Astrocyte of the cerebellum (primary cell): ENCODE data around the gene GTF2H4.
"Not testable (repeated sequence)": the region's sequence is repeated elsewhere in the genome, so short reads cannot be mapped to it uniquely, and the experiment has no call there.

Experiments used
- DNase-seq: peaks from one replicate; pipeline ENCODE4 v3.0.0-alpha.2; 2011; ENCODE audit warnings: low read depth
- H3K4me3 ChIP-seq: 2 replicates; pipeline ENCODE4 v1.5.1; 2011; ENCODE audit warnings: mild to moderate bottlenecking, low read depth, low read length, moderate library complexity
- in situ Hi-C: cut with HindIII; loops from 2 replicates; pipeline ENCODE4 v1.10.0; 2017; ENCODE audit warnings: low sequenced_read_pairs
- TF ChIP-seq, protein P1 (sequence below): IDR thresholded peaks from 2 replicates; pipeline ENCODE4 v1.5.1; 2012; ENCODE audit warnings: low read length, low read depth, moderate library complexity, mild to moderate bottlenecking; ENCODE audit errors: missing control alignments

GTF2H4 gene

DNA sequence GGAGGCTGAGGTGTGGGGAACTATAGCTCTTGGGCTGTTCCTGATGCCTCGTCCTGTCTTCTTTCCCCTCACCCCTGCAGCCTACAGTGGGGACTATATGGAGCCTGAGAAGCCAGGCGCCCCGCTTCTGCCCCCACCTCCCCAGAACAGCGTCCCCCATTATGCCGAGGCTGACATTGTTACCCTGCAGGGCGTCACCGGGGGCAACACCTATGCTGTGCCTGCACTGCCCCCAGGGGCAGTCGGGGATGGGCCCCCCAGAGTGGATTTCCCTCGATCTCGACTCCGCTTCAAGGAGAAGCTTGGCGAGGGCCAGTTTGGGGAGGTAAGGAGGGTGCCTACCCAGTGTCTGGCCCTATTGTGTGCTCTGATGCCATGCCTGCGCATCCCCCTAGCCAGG is 11.5 kb upstream of the GTF2H4 start:
- DNase-seq: no peak
- in situ Hi-C loops: no loop called here
- H3K4me3 ChIP-seq: no peak overlapping the region
- TF ChIP-seq, protein P1, sequence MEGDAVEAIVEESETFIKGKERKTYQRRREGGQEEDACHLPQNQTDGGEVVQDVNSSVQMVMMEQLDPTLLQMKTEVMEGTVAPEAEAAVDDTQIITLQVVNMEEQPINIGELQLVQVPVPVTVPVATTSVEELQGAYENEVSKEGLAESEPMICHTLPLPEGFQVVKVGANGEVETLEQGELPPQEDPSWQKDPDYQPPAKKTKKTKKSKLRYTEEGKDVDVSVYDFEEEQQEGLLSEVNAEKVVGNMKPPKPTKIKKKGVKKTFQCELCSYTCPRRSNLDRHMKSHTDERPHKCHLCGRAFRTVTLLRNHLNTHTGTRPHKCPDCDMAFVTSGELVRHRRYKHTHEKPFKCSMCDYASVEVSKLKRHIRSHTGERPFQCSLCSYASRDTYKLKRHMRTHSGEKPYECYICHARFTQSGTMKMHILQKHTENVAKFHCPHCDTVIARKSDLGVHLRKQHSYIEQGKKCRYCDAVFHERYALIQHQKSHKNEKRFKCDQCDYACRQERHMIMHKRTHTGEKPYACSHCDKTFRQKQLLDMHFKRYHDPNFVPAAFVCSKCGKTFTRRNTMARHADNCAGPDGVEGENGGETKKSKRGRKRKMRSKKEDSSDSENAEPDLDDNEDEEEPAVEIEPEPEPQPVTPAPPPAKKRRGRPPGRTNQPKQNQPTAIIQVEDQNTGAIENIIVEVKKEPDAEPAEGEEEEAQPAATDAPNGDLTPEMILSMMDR: no peak

DNA sequence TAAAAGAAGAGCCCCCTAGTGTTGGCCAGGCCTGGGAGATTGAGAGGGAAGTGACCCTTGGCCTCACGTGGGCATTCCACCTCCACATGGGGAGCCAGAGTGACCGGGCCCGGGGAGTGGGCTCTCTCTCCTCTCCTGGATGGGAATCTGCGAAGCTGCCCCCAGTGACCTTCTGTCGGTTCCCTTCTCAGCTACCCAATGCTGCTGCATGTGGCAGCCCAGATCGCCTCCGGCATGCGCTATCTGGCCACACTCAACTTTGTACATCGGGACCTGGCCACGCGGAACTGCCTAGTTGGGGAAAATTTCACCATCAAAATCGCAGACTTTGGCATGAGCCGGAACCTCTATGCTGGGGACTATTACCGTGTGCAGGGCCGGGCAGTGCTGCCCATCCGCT is 10.1 kb upstream of the GTF2H4 start:
- no peak for DNase-seq
- in situ Hi-C loops: no loop called here
- no peak overlapping the region for H3K4me3 ChIP-seq
- TF ChIP-seq, protein P1: no peak

DNA sequence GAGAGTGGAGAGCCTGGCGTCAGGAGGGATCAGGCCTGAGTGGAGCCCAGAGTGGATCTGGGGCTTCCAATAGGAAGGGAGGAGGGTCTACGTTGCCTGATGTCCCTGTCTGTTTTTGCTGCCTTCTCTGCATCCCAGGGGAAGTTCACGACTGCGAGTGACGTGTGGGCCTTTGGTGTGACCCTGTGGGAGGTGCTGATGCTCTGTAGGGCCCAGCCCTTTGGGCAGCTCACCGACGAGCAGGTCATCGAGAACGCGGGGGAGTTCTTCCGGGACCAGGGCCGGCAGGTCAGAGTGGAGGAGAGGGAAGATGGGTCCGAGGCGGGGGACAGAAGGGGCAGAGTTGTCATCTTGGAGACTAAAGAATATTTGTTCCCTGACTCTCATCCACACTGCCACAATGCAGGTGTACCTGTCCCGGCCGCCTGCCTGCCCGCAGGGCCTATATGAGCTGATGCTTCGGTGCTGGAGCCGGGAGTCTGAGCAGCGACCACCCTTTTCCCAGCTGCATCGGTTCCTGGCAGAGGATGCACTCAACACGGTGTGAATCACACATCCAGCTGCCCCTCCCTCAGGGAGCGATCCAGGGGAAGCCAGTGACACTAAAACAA is 9.2 kb upstream of the GTF2H4 start:
- TF ChIP-seq, protein P1: no peak
- no peak overlapping the region for H3K4me3 ChIP-seq
- no peak for DNase-seq
- in situ Hi-C loops: no loop called here

DNA sequence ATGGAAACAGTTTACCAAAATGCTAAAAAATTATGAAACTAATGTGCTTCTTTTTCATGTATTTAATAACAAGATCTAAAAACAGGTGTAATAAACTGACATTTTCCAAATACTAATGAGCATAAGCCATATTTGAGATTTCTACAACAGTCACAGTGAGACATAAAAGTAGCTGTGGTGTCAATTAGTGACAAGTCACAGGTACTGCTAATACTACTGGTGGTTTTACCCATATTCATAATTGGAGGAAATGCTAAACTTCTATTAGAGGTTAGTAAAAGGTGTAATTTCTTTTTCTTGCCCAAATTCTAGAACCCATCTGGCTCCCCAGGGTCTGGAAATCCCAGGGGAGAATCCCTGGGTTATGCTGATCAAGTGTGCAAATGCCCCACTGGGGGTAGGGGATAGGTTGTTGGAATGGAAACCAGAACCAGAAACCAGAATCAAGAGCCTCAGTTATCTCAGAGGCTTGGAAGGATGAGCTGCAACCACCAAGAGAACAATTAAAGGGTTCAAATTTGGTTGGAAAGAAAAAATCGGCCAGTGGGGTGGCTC is 7.1 kb upstream of the GTF2H4 start:
- in situ Hi-C loops: no loop called here
- H3K4me3 ChIP-seq: no peak overlapping the region
- TF ChIP-seq, protein P1: no peak
- DNase-seq: no peak

DNA sequence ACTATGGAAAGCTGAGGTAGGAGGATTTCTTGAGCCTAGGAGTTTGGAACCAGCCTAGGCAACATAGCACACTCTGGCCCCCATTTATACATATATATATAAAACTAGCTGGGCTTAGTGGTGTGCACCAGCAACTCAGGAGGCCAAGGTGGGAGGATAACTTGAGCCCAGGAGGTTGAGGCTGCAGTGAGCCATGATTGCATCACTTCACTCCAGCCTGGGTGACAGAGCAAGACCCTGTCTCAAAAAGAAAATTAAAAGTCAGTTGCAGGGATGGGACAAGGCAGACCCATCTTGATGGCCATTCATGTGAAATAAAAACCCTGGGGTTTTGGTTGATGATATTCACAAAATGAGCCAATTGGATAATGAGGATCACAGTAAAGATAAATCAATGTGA is 6.6 kb upstream of the GTF2H4 start:
- TF ChIP-seq, protein P1: no peak
- H3K4me3 ChIP-seq: no peak overlapping the region
- DNase-seq: no peak
- in situ Hi-C loops: no loop called here

DNA sequence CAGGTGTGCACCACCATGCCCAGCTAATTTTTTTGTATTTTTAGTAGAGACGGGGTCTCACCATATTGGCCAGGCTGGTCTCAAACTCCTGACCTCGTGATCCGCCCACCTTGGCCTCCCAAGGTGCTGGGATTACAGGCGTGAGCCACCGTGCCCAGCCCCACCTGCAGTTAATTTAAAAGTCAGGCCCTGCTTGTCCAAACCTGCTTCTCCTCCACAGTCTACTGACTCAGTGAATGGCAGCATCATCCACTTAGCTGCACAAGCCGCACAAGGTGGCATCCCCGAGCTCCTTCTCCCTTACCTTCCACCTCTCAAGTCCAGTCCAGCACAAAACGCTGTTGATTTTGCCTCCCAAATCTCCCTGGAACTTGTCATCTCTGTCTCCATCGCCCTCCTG is 5.8 kb upstream of the GTF2H4 start:
- DNase-seq, H3K4me3 ChIP-seq, in situ Hi-C loops: not testable (repeated sequence)

DNA sequence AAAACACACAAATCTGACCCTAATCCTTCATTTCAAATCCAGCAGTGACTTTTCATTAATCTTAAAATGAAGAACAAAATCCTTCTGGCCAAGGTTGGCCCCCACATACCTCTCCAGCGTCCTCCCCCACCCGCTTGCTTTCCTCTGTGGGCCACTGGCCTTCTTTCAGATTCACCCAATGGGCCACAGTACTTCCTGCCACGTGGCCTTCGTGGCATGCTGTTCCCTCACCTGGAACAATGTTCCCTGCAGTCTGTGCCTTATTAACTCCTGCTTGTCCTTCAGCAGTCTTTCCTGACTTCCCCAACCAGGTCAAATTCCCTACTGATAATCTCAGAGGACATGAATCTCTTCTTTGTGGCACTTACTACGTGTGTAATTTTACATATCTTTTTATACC is 5.3 kb upstream of the GTF2H4 start:
- in situ Hi-C loops: no loop called here
- DNase-seq: no peak

More for the DNA sequence above, 5.3 kb upstream of the GTF2H4 start:
- H3K4me3 ChIP-seq: no peak overlapping the region
- TF ChIP-seq, protein P1: no peak
